Endothelial cell of umbilical vein (primary cell): ENCODE measurements around the gene VPS51.

Experiments
- EZH2 ChIP-seq: IDR thresholded peaks from 2 replicates; pipeline ENCODE4 v1.6.1; 2012; ENCODE audit warnings: borderline replicate concordance, low read depth, mild to moderate bottlenecking, moderate library complexity, low read length, inconsistent platforms; ENCODE audit not compliant: severe bottlenecking
- FOS ChIP-seq: IDR thresholded peaks from 2 replicates; pipeline ENCODE4 v1.6.1; 2011; ENCODE audit warnings: mild to moderate bottlenecking, low read length, moderate library complexity, borderline replicate concordance; ENCODE audit not compliant: insufficient read depth
- POLR2A ChIP-seq: IDR thresholded peaks from 2 replicates; pipeline ENCODE4 v1.6.1; 2012; ENCODE audit warnings: low read depth, mild to moderate bottlenecking, control low read depth, low read length
- POLR2AphosphoS5 ChIP-seq: IDR thresholded peaks from 2 replicates; pipeline ENCODE4 v1.6.1; 2012; ENCODE audit warnings: low read depth, mild to moderate bottlenecking, control low read depth, low read length, moderate library complexity; ENCODE audit not compliant: insufficient read depth
- TF ChIP-seq, protein P1 (sequence below), 2 donors: IDR thresholded peaks; 1 replicate in 1 of 2; 2 replicates in 1 of 2; pipeline ENCODE4 v1.5.1; 2011; ENCODE audit warnings: low read length in 2 of 2, mild to moderate bottlenecking in 2 of 2, moderate library complexity in 2 of 2, control low read depth in 1 of 2, inconsistent platforms in 1 of 2, low read depth in 1 of 2; ENCODE audit not compliant: insufficient read depth in 1 of 2; ENCODE audit errors: extremely low read depth in 1 of 2
- TF ChIP-seq, protein P2 (sequence below): IDR thresholded peaks from 2 replicates; pipeline ENCODE4 v1.6.1; 2011; ENCODE audit not compliant: insufficient read depth, insufficient read length

DNA sequence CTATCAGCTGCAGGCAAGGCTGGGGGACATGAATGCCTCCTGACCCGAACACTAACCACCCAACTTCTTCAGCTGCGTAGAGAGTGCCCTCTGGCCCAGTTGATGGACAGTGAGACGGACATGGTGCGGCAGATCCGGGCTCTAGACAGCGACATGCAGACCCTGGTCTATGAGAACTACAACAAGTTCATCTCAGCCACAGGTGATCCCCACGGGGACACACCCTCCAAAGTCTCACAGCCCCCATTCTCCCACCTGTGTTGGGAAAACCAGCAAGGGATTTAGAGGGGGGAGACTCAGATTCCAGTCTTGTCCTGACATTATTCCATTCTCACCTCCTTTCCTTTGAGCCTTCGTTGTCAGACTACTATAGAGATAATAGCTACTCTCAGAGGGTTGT is 912 bp downstream of the VPS51 start:
- TF ChIP-seq, protein P1, sequence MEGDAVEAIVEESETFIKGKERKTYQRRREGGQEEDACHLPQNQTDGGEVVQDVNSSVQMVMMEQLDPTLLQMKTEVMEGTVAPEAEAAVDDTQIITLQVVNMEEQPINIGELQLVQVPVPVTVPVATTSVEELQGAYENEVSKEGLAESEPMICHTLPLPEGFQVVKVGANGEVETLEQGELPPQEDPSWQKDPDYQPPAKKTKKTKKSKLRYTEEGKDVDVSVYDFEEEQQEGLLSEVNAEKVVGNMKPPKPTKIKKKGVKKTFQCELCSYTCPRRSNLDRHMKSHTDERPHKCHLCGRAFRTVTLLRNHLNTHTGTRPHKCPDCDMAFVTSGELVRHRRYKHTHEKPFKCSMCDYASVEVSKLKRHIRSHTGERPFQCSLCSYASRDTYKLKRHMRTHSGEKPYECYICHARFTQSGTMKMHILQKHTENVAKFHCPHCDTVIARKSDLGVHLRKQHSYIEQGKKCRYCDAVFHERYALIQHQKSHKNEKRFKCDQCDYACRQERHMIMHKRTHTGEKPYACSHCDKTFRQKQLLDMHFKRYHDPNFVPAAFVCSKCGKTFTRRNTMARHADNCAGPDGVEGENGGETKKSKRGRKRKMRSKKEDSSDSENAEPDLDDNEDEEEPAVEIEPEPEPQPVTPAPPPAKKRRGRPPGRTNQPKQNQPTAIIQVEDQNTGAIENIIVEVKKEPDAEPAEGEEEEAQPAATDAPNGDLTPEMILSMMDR (IDR thresholded peaks at IDR 0.05; ENCODE audit: extremely low read depth in 1 of 2, insufficient read depth in 1 of 2, low read depth in 1 of 2, low read length in 2 of 2) = no peak
- TF ChIP-seq POLR2A (no peak), FOS (no peak), POLR2AphosphoS5 (no peak), EZH2 (no peak)
- TF ChIP-seq, protein P2, sequence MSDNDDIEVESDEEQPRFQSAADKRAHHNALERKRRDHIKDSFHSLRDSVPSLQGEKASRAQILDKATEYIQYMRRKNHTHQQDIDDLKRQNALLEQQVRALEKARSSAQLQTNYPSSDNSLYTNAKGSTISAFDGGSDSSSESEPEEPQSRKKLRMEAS = no peak
